K562 (cell line): ENCODE measurements around the gene ATP8A1. TPM values are rescaled to one million over a fixed set of nuclear protein-coding genes. Genes with fewer than 3 reads are reported as not detected.

Source experiments
- ATAC-seq: fragments of 200-7000 bp; cut with Tn5 transposase; 3 replicates; pipeline ENCODE4 v1.9.1; 2020; ENCODE audit warnings: moderate library complexity
- BruUV-seq: library from RNA; stranded (reverse); fragments of 400-500 nt; replicated peaks from 2 replicates; lab custom pipeline; 2021; lab: Mats Ljungman, UMichigan
- CTCF ChIA-PET: fragments of 300-600 bp; formaldehyde crosslinking; extraction: SDS; loops from one replicate; lab custom pipeline; 2021; ENCODE audit warnings: low intra/inter-chr PET ratio; lab: Yijun Ruan, JAX
- POLR2A ChIA-PET: fragments of 300-600, 350-650 bp; sonication (Branson Sonifier 250); formaldehyde crosslinking; extraction: SDS; loops from one replicate; lab custom pipeline; 2021; ENCODE audit warnings: antibody characterized with exemption, inconsistent platforms; lab: Yijun Ruan, JAX
- DNase-seq, 4 experiments: peaks; one replicate each; pipeline versions ENCODE4 v3.0.0 to v3.0.0-alpha.2; 2011 to 2018; ENCODE audit warnings: low spot score in 3 of 4, mixed read lengths in 3 of 4; ENCODE audit errors: extremely low read depth in 1 of 4
- FAIRE-seq: peaks from 2 replicates; lab custom pipeline; 2011; peaks lifted over from hg19 to GRCh38; lab: Jason Lieb, UNC
- H2AFZ ChIP-seq: 2 replicates; pipeline ENCODE4 v1.6.0; 2011; ENCODE audit warnings: low read depth, low read length, control low read depth, inconsistent platforms
- H3K27ac ChIP-seq: fragments of 200-600 bp; 3 replicates; pipeline ENCODE4 v1.8.0; 2011; ENCODE audit warnings: low read depth, mild to moderate bottlenecking, control low read depth, inconsistent platforms, low read length, moderate library complexity, mixed read lengths; ENCODE audit errors: extremely low read depth
- H3K27me3 ChIP-seq, 2 experiments: fragments of 300-600 bp in 1 of 2; 2 replicates in 1 of 2; 3 replicates in 1 of 2; pipeline versions ENCODE4 v1.6.0 to v1.8.0; 2011; ENCODE audit warnings: inconsistent platforms in 2 of 2, low read length in 2 of 2, mild to moderate bottlenecking in 1 of 2, mixed read lengths in 1 of 2, moderate library complexity in 1 of 2; ENCODE audit not compliant: control insufficient read depth in 2 of 2, insufficient read depth in 2 of 2
- H3K36me3 ChIP-seq: fragments of 300-600 bp; 3 replicates; pipeline ENCODE4 v1.8.0; 2011; ENCODE audit warnings: mild to moderate bottlenecking, low read length, inconsistent platforms; ENCODE audit not compliant: control insufficient read depth, insufficient read depth
- H3K4me1 ChIP-seq, 2 experiments: fragments of 200-600 bp in 1 of 2; replicated peaks in 1 of 2; 2 replicates in 1 of 2; 3 replicates in 1 of 2; pipeline versions ENCODE4 v1.5.1 to v1.8.0; 2011; ENCODE audit warnings: inconsistent platforms in 2 of 2, low read length in 2 of 2, mild to moderate bottlenecking in 1 of 2, mixed read lengths in 1 of 2, moderate library complexity in 1 of 2; ENCODE audit not compliant: control insufficient read depth in 2 of 2, insufficient read depth in 2 of 2
- H3K4me2 ChIP-seq: 2 replicates; pipeline ENCODE4 v1.6.1; 2011; ENCODE audit warnings: low read length, control low read depth, inconsistent platforms, mixed read lengths; ENCODE audit not compliant: insufficient read depth
- H3K4me3 ChIP-seq: fragments of 200-600 bp; sonication (generic), shearing (Covaris generic); 2 replicates; pipeline ENCODE4 v1.5.1; 2016; ENCODE audit warnings: control low read depth, inconsistent platforms
- H3K79me2 ChIP-seq: fragments of 200-600 bp; 3 replicates; pipeline ENCODE4 v1.8.0; 2011; ENCODE audit warnings: low read length, inconsistent platforms; ENCODE audit not compliant: control insufficient read depth, insufficient read depth
- H3K9ac ChIP-seq, 2 experiments: 2 replicates each; pipeline versions ENCODE4 v1.6.0 to v1.6.1; 2011; ENCODE audit warnings: low read depth in 2 of 2, low read length in 2 of 2, control low read depth in 1 of 2, inconsistent platforms in 1 of 2, mild to moderate bottlenecking in 1 of 2, mixed read lengths in 1 of 2; ENCODE audit not compliant: insufficient read depth in 1 of 2
- H3K9me1 ChIP-seq: one replicate; pipeline ENCODE4 v1.6.0; 2011; ENCODE audit warnings: inconsistent platforms, mild to moderate bottlenecking, low read length, moderate library complexity; ENCODE audit not compliant: control insufficient read depth, insufficient read depth
- H3K9me3 ChIP-seq: replicated peaks from 2 replicates; pipeline ENCODE4 v1.5.1; 2011; ENCODE audit warnings: low read depth, low read length, inconsistent platforms; ENCODE audit not compliant: control insufficient read depth, insufficient read depth
- H4K20me1 ChIP-seq: replicated peaks from 2 replicates; pipeline ENCODE4 v1.6.1; 2011; ENCODE audit warnings: low read length, inconsistent platforms, mixed read lengths; ENCODE audit not compliant: control insufficient read depth, insufficient read depth
- ARHGAP35 ChIP-seq: fragments of 450-650 bp; IDR thresholded peaks from 2 replicates; pipeline ENCODE4 v1.6.1; 2018; ENCODE audit not compliant: partially characterized antibody
- GATAD2B ChIP-seq: fragments of 450-650 bp; IDR thresholded peaks from 2 replicates; pipeline ENCODE4 v1.6.1; 2017; ENCODE audit warnings: mild to moderate bottlenecking, borderline replicate concordance
- MTA1 ChIP-seq: fragments of 450-650 bp; IDR thresholded peaks from 2 replicates; pipeline ENCODE4 v1.6.1; 2017; ENCODE audit warnings: borderline replicate concordance
- MYNN ChIP-seq, 2 experiments: sonication (generic); formaldehyde crosslinking in 1 of 2; IDR thresholded peaks; 2 replicates each; pipeline versions ENCODE4 v1.5.0 to v1.6.1; 2016 to 2020; ENCODE audit warnings: antibody characterized with exemption in 1 of 2, missing genetic modification reagents in 1 of 2
- RBM34 ChIP-seq: fragments of 200-400 bp; formaldehyde crosslinking; IDR thresholded peaks from 2 replicates; pipeline ENCODE4 v1.6.1; 2018; ENCODE audit warnings: low read length, borderline replicate concordance; ENCODE audit not compliant: insufficient read depth
- SMARCA5 ChIP-seq: fragments of 450-650 bp; IDR thresholded peaks from 2 replicates; pipeline ENCODE4 v1.6.1; 2016
- TFAM ChIP-seq: fragments of 250-450 bp; sonication (Bioruptor Pico); conservative IDR thresholded peaks from 2 replicates; pipeline ENCODE4 v1.5.0; 2021; ENCODE audit warnings: mild to moderate bottlenecking, moderate library complexity
- U2AF2 ChIP-seq: fragments of 200-400 bp; formaldehyde crosslinking; optimal IDR thresholded peaks from 2 replicates; pipeline ENCODE3; 2017; ENCODE audit warnings: low read depth, mild to moderate bottlenecking, low read length
- ZNF121 ChIP-seq: sonication (generic); formaldehyde crosslinking; conservative IDR thresholded peaks from 2 replicates; pipeline ENCODE4 v1.8.0; 2022; ENCODE audit warnings: missing genetic modification reagents
- ZNF76 ChIP-seq: fragments of 250-450 bp; sonication (Bioruptor Pico); IDR thresholded peaks from 2 replicates; pipeline ENCODE4 v1.4.0; 2020; ENCODE audit warnings: mild to moderate bottlenecking, moderate library complexity, borderline replicate concordance
- WGBS: fragments of 100-300 bp; shearing (Covaris generic); methylation state at CpG from one replicate; pipeline ENCODE4 v1.1.6; 2016; ENCODE audit warnings: low coverage, mixed read lengths; ENCODE audit not compliant: insufficient coverage; ENCODE audit errors: missing lambda C conversion rate; 5-methylcytosine and 5-hydroxymethylcytosine counted together
- in situ Hi-C: fragments of 300-500 bp; cut with MboI; formaldehyde crosslinking; loops from 4 replicates; pipeline ENCODE4 v1.15.0; 2018; ENCODE audit warnings: inconsistent platforms, mixed read lengths
- intact Hi-C: fragments of 100-400 bp; cut with micrococcal nuclease; formaldehyde crosslinking; loops from 2 replicates; pipeline ENCODE4 v1.14.2; 2022
- polyA plus RNA-seq, 8 experiments: library from polyadenylated mRNA; depleted of rRNA in 4 of 8; stranded (reverse) in 5 of 8; unstranded in 3 of 8; fragments of >200 nt; fragmentation: Nextera tagmentation in 2 of 8; fragmentation: Illumina TruSeq in 1 of 8; extraction: Ambion mirVana in 2 of 8; extraction: Trizol in 1 of 8; gene quantifications; 2 replicates each; pipeline versions ENCODE4 v1.2.1 to v1.2.3, GENCODE V29; 2011 to 2014; ENCODE audit warnings: inconsistent platforms in 1 of 8, missing spikeins in 1 of 8
- total RNA-seq, 7 experiments: library from RNA; depleted of rRNA in 6 of 7; stranded (reverse); fragments of >200 nt in 6 of 7; fragmentation: Illumina TruSeq in 2 of 7; extraction: Trizol in 2 of 7; gene quantifications; 2 replicates each; pipeline versions ENCODE4 v1.2.1 to v1.2.3, GENCODE V29; 2011 to 2021; ENCODE audit warnings: low replicate concordance in 1 of 7
- TF ChIP-seq, protein P1 (sequence below): IDR thresholded peaks from 2 replicates; pipeline ENCODE4 v1.6.1; 2014; ENCODE audit warnings: antibody characterized with exemption

Gene ATP8A1
- total and polyA plus RNA-seq, 9 of the 15 experiments (the other 6 are each of a cell fraction or from before 2014, with no cell fraction given), result 0.05 to 0.29 (median 0.07) TPM; not detected in 2

DNA sequence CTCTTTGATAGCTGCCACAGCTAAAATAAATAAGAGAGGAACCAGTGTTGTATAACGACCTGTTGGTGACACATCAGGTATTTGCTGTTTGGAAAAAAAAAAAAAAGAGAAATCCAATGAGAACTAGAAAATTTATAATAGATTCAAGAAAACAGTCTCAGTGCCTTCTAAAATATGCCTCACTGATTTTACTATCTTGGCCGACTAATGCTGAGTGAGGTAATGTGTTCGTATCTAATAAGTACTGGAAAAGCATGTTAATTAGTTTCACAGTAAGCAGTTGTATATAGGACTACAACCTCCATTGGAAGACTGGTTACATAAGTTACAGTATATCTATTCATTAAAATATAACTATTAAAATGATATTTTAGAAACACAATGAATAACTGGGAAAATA is 32.4 kb downstream of the ATP8A1 start:
- H3K4me2 ChIP-seq, result no peak overlapping the region
- H3K9me3 ChIP-seq, result no peaks in the 10 kb centered on the region
- ATAC-seq (no peak), FAIRE-seq (no peak), DNase-seq (no peak)
- in situ Hi-C loops, result no loop called here
- intact Hi-C loops, result no loop called here
- no peak overlapping the region for H3K27ac ChIP-seq
- H3K9ac ChIP-seq, result no peak overlapping the region
- H3K79me2 ChIP-seq, result no peaks in the 10 kb centered on the region
- H4K20me1 ChIP-seq, result no peaks in the 10 kb centered on the region
- no peaks in the 10 kb centered on the region; a peak in 1 of 5 replicates for H3K4me1 ChIP-seq
- ChIA-PET CTCF (no interaction called here), POLR2A (interaction anchor here (0.8 kb wide), 1 partner anchor 32 kb away, joined by 4 read pairs; the partner anchor contains the start of gene ATP8A1)
- no peaks in the 10 kb centered on the region for H3K27me3 ChIP-seq
- no peaks in the 10 kb centered on the region for H3K9me1 ChIP-seq
- H2AFZ ChIP-seq, result no peak overlapping the region
- no peak overlapping the region for H3K4me3 ChIP-seq
- no peak for TF ChIP-seq U2AF2
- TF ChIP-seq GATAD2B, result no peak
- TF ChIP-seq SMARCA5, result no peak
- TF ChIP-seq ZNF76 (CRISPR knock-in tag), result no peak
- TF ChIP-seq RBM34, result no peak
- TF ChIP-seq TFAM (CRISPR knock-in tag), result no peak
- no peak for TF ChIP-seq MYNN (IDR thresholded peaks at IDR 0.05)
- no peak for TF ChIP-seq MYNN (CRISPR knock-in tag; IDR thresholded peaks at IDR 0.05)
- BruUV-seq, result no TSS peak
- no peaks in the 10 kb centered on the region for H3K36me3 ChIP-seq
- 1% methylated on average over 3 of the region's 3 CpGs for WGBS

DNA sequence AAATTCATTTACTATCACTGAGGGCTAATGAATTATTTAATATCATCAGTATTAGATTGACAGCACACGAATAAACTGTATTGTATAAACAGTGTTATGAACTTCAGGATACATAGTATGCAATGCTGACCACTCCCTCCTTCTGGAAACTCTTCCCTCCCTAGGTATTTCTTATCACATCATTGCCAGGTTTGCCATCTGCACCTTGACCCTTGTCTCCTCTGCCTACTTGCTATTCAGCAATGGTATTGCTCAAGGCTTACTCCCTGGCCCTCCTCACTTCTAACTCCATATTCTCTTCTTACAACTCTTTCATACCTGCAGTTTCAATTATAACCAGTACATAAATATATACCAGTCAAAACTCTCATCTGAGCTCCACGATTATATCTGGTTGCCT is 38.9 kb downstream of the ATP8A1 start:
- Histone ChIP-seq H3K36me3 (no peaks in the 10 kb centered on the region), H3K9ac (no peak overlapping the region), H3K4me3 (no peak overlapping the region), H3K4me2 (no peak overlapping the region), H2AFZ (no peak overlapping the region), H4K20me1 (no peaks in the 10 kb centered on the region), H3K9me1 (no peaks in the 10 kb centered on the region), H3K27ac (no peak overlapping the region), H3K27me3 (no peaks in the 10 kb centered on the region), H3K79me2 (no peaks in the 10 kb centered on the region), H3K4me1 (no peaks in the 10 kb centered on the region), H3K9me3 (no peaks in the 10 kb centered on the region)
- intact Hi-C loops (no loop called here), in situ Hi-C loops (no loop called here)
- DNase-seq (no peak), ATAC-seq (no peak), FAIRE-seq (no peak)
- BruUV-seq, result no TSS peak
- CTCF ChIA-PET, result no interaction called here
- POLR2A ChIA-PET, result no interaction called here
- 0% methylated on average over 2 of the region's 2 CpGs for WGBS
- TF ChIP-seq ZNF121 (CRISPR knock-in tag) (no peak), ARHGAP35 (no peak), MTA1 (no peak)
- TF ChIP-seq, protein P1, sequence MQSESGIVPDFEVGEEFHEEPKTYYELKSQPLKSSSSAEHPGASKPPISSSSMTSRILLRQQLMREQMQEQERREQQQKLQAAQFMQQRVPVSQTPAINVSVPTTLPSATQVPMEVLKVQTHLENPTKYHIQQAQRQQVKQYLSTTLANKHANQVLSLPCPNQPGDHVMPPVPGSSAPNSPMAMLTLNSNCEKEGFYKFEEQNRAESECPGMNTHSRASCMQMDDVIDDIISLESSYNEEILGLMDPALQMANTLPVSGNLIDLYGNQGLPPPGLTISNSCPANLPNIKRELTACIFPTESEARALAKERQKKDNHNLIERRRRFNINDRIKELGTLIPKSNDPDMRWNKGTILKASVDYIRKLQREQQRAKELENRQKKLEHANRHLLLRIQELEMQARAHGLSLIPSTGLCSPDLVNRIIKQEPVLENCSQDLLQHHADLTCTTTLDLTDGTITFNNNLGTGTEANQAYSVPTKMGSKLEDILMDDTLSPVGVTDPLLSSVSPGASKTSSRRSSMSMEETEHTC, result no peak
